T-cell (primary cell): ENCODE results near the gene MYO7A. TPM values are rescaled to one million over a fixed set of nuclear protein-coding genes. Genes with fewer than 3 reads are reported as not detected.

Experiments
- ATAC-seq, 4 experiments: fragments of 200-7000 bp in 3 of 4; fragments of 150-1000 bp in 1 of 4; cut with Tn5 transposase; replicated peaks in 1 of 4; 1 replicate in 3 of 4; 2 replicates in 1 of 4; pipeline ENCODE4 v1.10.0; 2021; ENCODE audit warnings: moderate library complexity in 3 of 4, mild to moderate bottlenecking in 2 of 4, moderate number of reproducible peaks in 1 of 4
- CTCF ChIA-PET, 2 donors: fragments of 300-600 bp; sonication (Branson Sonifier 250); formaldehyde crosslinking; loops; one replicate each; lab custom pipeline; 2022; ENCODE audit warnings: antibody characterized with exemption in 2 of 2; lab: Charles Lee
- POLR2A ChIA-PET, 2 donors: fragments of 300-600 bp; sonication (Branson Sonifier 250); formaldehyde crosslinking; loops; one replicate each; lab custom pipeline; 2022; ENCODE audit warnings: antibody characterized with exemption in 2 of 2; lab: Charles Lee
- DNase-seq, 35 experiments: peaks; one replicate each; pipeline versions ENCODE4 v3.0.0 to v3.0.0-alpha.2; 2013 to 2023
- H3K27ac ChIP-seq: one replicate; pipeline ENCODE4 v1.5.1; 2013; ENCODE audit warnings: low read length
- H3K27me3 ChIP-seq, 2 experiments: replicated peaks in 1 of 2; 1 replicate in 1 of 2; 2 replicates in 1 of 2; pipeline versions ENCODE4 v1.6.1 to v1.7.0; 2013; ENCODE audit warnings: low read length in 1 of 2, mixed read lengths in 1 of 2; ENCODE audit not compliant: control insufficient read depth in 2 of 2, insufficient read depth in 2 of 2; ENCODE audit errors: extremely low read depth in 1 of 2
- H3K36me3 ChIP-seq, 2 donors: 1 replicate in 1 of 2; 2 replicates in 1 of 2; pipeline versions ENCODE4 v1.6.1 to v1.7.0; 2013; ENCODE audit warnings: low read length in 1 of 2; ENCODE audit not compliant: control insufficient read depth in 2 of 2, insufficient read depth in 1 of 2; ENCODE audit errors: extremely low read depth in 1 of 2
- H3K4me1 ChIP-seq, 2 experiments: 1 replicate in 1 of 2; 2 replicates in 1 of 2; pipeline versions ENCODE4 v1.6.1 to v1.7.0; 2013; ENCODE audit warnings: low read length in 2 of 2, mixed read lengths in 1 of 2; ENCODE audit not compliant: insufficient read depth in 2 of 2, control insufficient read depth in 1 of 2; ENCODE audit errors: extremely low read depth in 1 of 2
- H3K4me3 ChIP-seq, 2 donors: 1 replicate in 1 of 2; 2 replicates in 1 of 2; pipeline versions ENCODE4 v1.5.1 to v1.7.0; 2013; ENCODE audit warnings: mild to moderate bottlenecking in 2 of 2, low read length in 1 of 2, moderate library complexity in 1 of 2; ENCODE audit not compliant: control insufficient read depth in 1 of 2; ENCODE audit errors: extremely low read depth in 1 of 2
- H3K9me3 ChIP-seq: 2 replicates; pipeline ENCODE4 v1.7.0; 2013
- H3K27ac Mint-ChIP-seq, 2 donors: one replicate each; pipeline ENCODE4 v1.8.0; 2020 to 2021; ENCODE audit warnings: mild to moderate bottlenecking in 2 of 2, mixed read lengths in 2 of 2
- H3K27me3 Mint-ChIP-seq, 2 donors: one replicate each; pipeline ENCODE4 v1.8.0; 2021 to 2022; ENCODE audit warnings: mixed read lengths in 2 of 2
- H3K36me3 Mint-ChIP-seq: one replicate; pipeline ENCODE4 v1.8.0; 2021; ENCODE audit warnings: mixed read lengths
- H3K4me1 Mint-ChIP-seq, 3 donors: one replicate each; pipeline ENCODE4 v1.8.0; 2020 to 2022; ENCODE audit warnings: mixed read lengths in 3 of 3, mild to moderate bottlenecking in 1 of 3
- H3K4me3 Mint-ChIP-seq, 3 donors: one replicate each; pipeline ENCODE4 v1.8.0; 2020 to 2022; ENCODE audit warnings: mild to moderate bottlenecking in 3 of 3, mixed read lengths in 3 of 3, moderate library complexity in 3 of 3
- H3K9me3 Mint-ChIP-seq, 3 donors: one replicate each; pipeline ENCODE4 v1.8.0; 2020 to 2022; ENCODE audit warnings: mixed read lengths in 3 of 3
- WGBS: methylation state at CpG from one replicate; pipeline ENCODE4 v1.1.5; 2013; ENCODE audit warnings: missing lambda C conversion rate; ENCODE audit not compliant: insufficient coverage; 5-methylcytosine and 5-hydroxymethylcytosine counted together
- total RNA-seq, 35 experiments: library from RNA in 6 of 35; stranded (reverse) in 6 of 35; fragments of 120-200 nt in 1 of 35; gene quantifications; one replicate each; pipeline versions ENCODE4 v1.2.1 to v1.2.4 and lab custom pipeline; 2013 to 2026

MYO7A gene
- total RNA-seq, 5 donors from 2014 or later (not counting 1 experiment from before 2014, with no cell fraction given), result 0.15 to 1.7 (median 0.44) TPM

- Mint-ChIP-seq H3K4me3 (no peak overlapping the region), H3K27me3 (peaks cover 0 to 6% of the 10 kb centered on the region in 2 donors), H3K36me3 (no peaks in the 10 kb centered on the region), H3K4me1 (peaks cover 22 to 38% (median 27%) of the 10 kb centered on the region in 3 donors), H3K27ac (no peak overlapping the region), H3K9me3 (no peaks in the 10 kb centered on the region)
- 96% methylated on average over 3 of the region's 9 CpGs for WGBS
- Histone ChIP-seq H3K4me3 (no peak overlapping the region), H3K27me3 (peaks cover 0 to 5% of the 10 kb centered on the region in 2 experiments), H3K36me3 (no peaks in the 10 kb centered on the region), H3K9me3 (no peaks in the 10 kb centered on the region), H3K4me1 (peaks cover 6 to 25% of the 10 kb centered on the region in 2 experiments), H3K27ac (no peak overlapping the region)
- POLR2A ChIA-PET, result no interaction called here
- ATAC-seq, result no peak
- CTCF ChIA-PET, result no interaction called here
- no peak for DNase-seq
Observed at GRCh38 chr11:77144196-77144856, 16.3 kb downstream of the MYO7A start.

GRCh38 chr11:77144857-77145428, 16.9 kb downstream of the MYO7A start:
- CTCF ChIA-PET, result no interaction called here
- Histone ChIP-seq H3K4me3 (no peak overlapping the region), H3K27me3 (peaks cover 0 to 3% of the 10 kb centered on the region in 2 experiments), H3K27ac (no peak overlapping the region), H3K36me3 (no peaks in the 10 kb centered on the region), H3K4me1 (peaks cover 6 to 25% of the 10 kb centered on the region in 2 experiments), H3K9me3 (no peaks in the 10 kb centered on the region)
- POLR2A ChIA-PET, result no interaction called here
- Mint-ChIP-seq H3K9me3 (no peaks in the 10 kb centered on the region), H3K4me1 (peaks cover 22 to 36% (median 27%) of the 10 kb centered on the region in 3 donors), H3K36me3 (no peaks in the 10 kb centered on the region), H3K27ac (no peak overlapping the region), H3K4me3 (no peak overlapping the region), H3K27me3 (peaks cover 0 to 2% of the 10 kb centered on the region in 2 donors)
- WGBS, result 100% methylated on average over 4 of the region's 7 CpGs
- ATAC-seq, result no peak
- DNase-seq, result no peak

GRCh38 chr11:77146261-77147035, 18.4 kb downstream of the MYO7A start:
- DNase-seq (no peak), ATAC-seq (no peak)
- H3K4me3 Mint-ChIP-seq, result peak overlapping the region in 1 of 3 donors; percentile 2
- POLR2A ChIA-PET, result interaction anchor here in 1 of 2 donors (0.8 kb wide), 1 partner anchor 384 kb away, joined by 3 read pairs; no protein-coding TSS in a partner anchor
- no peak overlapping the region for H3K27ac ChIP-seq
- H3K9me3 Mint-ChIP-seq, result no peaks in the 10 kb centered on the region
- H3K4me3 ChIP-seq, result no peak overlapping the region
- H3K9me3 ChIP-seq, result no peaks in the 10 kb centered on the region
- H3K36me3 ChIP-seq, result no peaks in the 10 kb centered on the region
- H3K27me3 ChIP-seq, result peaks cover 0 to 3% of the 10 kb centered on the region in 2 experiments
- peaks cover 25 to 42% (median 32%) of the 10 kb centered on the region in 3 donors for H3K4me1 Mint-ChIP-seq
- CTCF ChIA-PET, result interaction anchor here in 1 of 2 donors (1.0 kb wide), 1 partner anchor 20 kb away, joined by 3 read pairs; no protein-coding TSS in a partner anchor
- H3K36me3 Mint-ChIP-seq, result no peaks in the 10 kb centered on the region
- peaks cover 6 to 31% of the 10 kb centered on the region in 2 experiments for H3K4me1 ChIP-seq
- H3K27ac Mint-ChIP-seq, result peak overlapping the region; percentile 55
- 93% methylated on average over 7 of the region's 10 CpGs for WGBS
- no peaks in the 10 kb centered on the region for H3K27me3 Mint-ChIP-seq

- Histone ChIP-seq H3K36me3 (no peaks in the 10 kb centered on the region), H3K4me1 (peaks cover 11 to 34% of the 10 kb centered on the region in 2 experiments), H3K27me3 (peaks cover 0 to 3% of the 10 kb centered on the region in 2 experiments), H3K9me3 (no peaks in the 10 kb centered on the region), H3K27ac (no peak overlapping the region), H3K4me3 (no peak overlapping the region)
- H3K27me3 Mint-ChIP-seq, result no peaks in the 10 kb centered on the region
- POLR2A ChIA-PET, result interaction anchor here (0.7 to 0.8 kb wide), 2 partner anchors 384 to 1515 kb away, joined by 3 to 5 read pairs; no protein-coding TSS in a partner anchor
- no peaks in the 10 kb centered on the region for H3K9me3 Mint-ChIP-seq
- no peaks in the 10 kb centered on the region for H3K36me3 Mint-ChIP-seq
- H3K27ac Mint-ChIP-seq, result peak overlapping the region in 1 of 2 donors; percentile 41
- CTCF ChIA-PET, result interaction anchor here in 1 of 2 donors (1.0 kb wide), 1 partner anchor 20 kb away, joined by 3 read pairs; no protein-coding TSS in a partner anchor
- H3K4me3 Mint-ChIP-seq, result peak overlapping the region in 1 of 3 donors; percentile 2
- no peak for DNase-seq
- H3K4me1 Mint-ChIP-seq, result peaks cover 27 to 44% (median 35%) of the 10 kb centered on the region in 3 donors
- no CpG with 5 or more reads among the region's 1 CpG for whole genome bisulfite sequencing
- no peak for ATAC-seq
Observed at GRCh38 chr11:77147036-77147315, 18.9 kb downstream of the MYO7A start.

GRCh38 chr11:77147668-77148321, 19.7 kb downstream of the MYO7A start:
- 45% methylated on average over 29 of the region's 47 CpGs for WGBS
- peak overlapping the region; percentile 62 to 70 (median 63) for H3K4me3 Mint-ChIP-seq
- CTCF ChIA-PET, result no interaction called here
- POLR2A ChIA-PET, result interaction anchor here in 1 of 2 donors (0.6 to 0.7 kb wide), 2 partner anchors 170 to 1516 kb away, joined by 4 to 5 read pairs; no protein-coding TSS in a partner anchor
- H3K27ac Mint-ChIP-seq, result peak overlapping the region; percentile 28 to 31
- H3K9me3 Mint-ChIP-seq, result no peaks in the 10 kb centered on the region
- Histone ChIP-seq H3K36me3 (no peaks in the 10 kb centered on the region), H3K4me1 (peaks cover 11 to 34% of the 10 kb centered on the region in 2 experiments), H3K27ac (no peak overlapping the region), H3K9me3 (no peaks in the 10 kb centered on the region), H3K4me3 (peak overlapping the region; percentile 12 to 55), H3K27me3 (peaks cover 0 to 3% of the 10 kb centered on the region in 2 experiments)
- DNase-seq, result peak in 28 of 35 experiments; percentile 10 to 53 (median 27)
- peak; percentile 53 to 80 (median 62) for ATAC-seq
- H3K4me1 Mint-ChIP-seq, result peaks cover 31 to 45% (median 35%) of the 10 kb centered on the region in 3 donors
- no peaks in the 10 kb centered on the region for H3K27me3 Mint-ChIP-seq
- H3K36me3 Mint-ChIP-seq, result no peaks in the 10 kb centered on the region
